NCI-H69 (cell line): Measurements from ENCODE around the gene CHRNA10.
"Not testable (repeated sequence)": the region's sequence is repeated elsewhere in the genome, so short reads cannot be mapped to it uniquely, and the experiment has no call there.

Experiments
- DNase-seq: peaks from one replicate; lab custom pipeline; 2025; lab: John Stamatoyannopoulos, UW

Gene CHRNA10

GRCh38 chr11:3665336-3666022, 5.7 kb downstream of the CHRNA10 start:
- no peak for DNase-seq

GRCh38 chr11:3664032-3664630, 7.1 kb downstream of the CHRNA10 start:
- no peak for DNase-seq

- no peak for DNase-seq
Observed at GRCh38 chr11:3662856-3663255, 8.3 kb downstream of the CHRNA10 start.

- DNase-seq = no peak
Observed at GRCh38 chr11:3660960-3661359, 10.2 kb downstream of the CHRNA10 start.

GRCh38 chr11:3659595-3660515, 11.3 kb downstream of the CHRNA10 start:
- DNase-seq = peak; percentile 37

GRCh38 chr11:3658252-3658651, 12.9 kb downstream of the CHRNA10 start:
- no peak for DNase-seq

- DNase-seq = not testable (repeated sequence)
Observed at GRCh38 chr11:3657331-3657730, 13.9 kb downstream of the CHRNA10 start.

- no peak for DNase-seq
Observed at GRCh38 chr11:3655547-3655946, 15.6 kb downstream of the CHRNA10 start.

GRCh38 chr11:3652514-3652913, 18.7 kb downstream of the CHRNA10 start:
- DNase-seq = not testable (repeated sequence)

GRCh38 chr11:3649374-3649773, 21.8 kb downstream of the CHRNA10 start:
- DNase-seq = not testable (repeated sequence)

- DNase-seq = not testable (repeated sequence)
Observed at GRCh38 chr11:3648843-3649242, 22.3 kb downstream of the CHRNA10 start.

GRCh38 chr11:3645552-3645951, 25.6 kb downstream of the CHRNA10 start:
- DNase-seq = no peak

GRCh38 chr11:3644817-3645235, 26.4 kb downstream of the CHRNA10 start, which contains the start of gene ART1:
TSS of gene ART1 (plus strand) at chr11:3645128. CDS start at chr11:3659214, 14,086 bp downstream.
- no peak for DNase-seq

GRCh38 chr11:3643102-3643546, 28.1 kb downstream of the CHRNA10 start:
- not testable (repeated sequence) for DNase-seq

GRCh38 chr11:3642071-3642951, 28.9 kb downstream of the CHRNA10 start:
- DNase-seq = peak; percentile 84

- DNase-seq = no peak
Observed at GRCh38 chr11:3641701-3642070, 29.5 kb downstream of the CHRNA10 start, which contains the start of gene ART5. TSS of gene ART5 (minus strand) at chr11:3641992. CDS start at chr11:3641862, 130 bp downstream.

GRCh38 chr11:3641191-3641590, 30.0 kb downstream of the CHRNA10 start:
- no peak for DNase-seq

- no peak for DNase-seq
Observed at GRCh38 chr11:3639841-3640240, 31.3 kb downstream of the CHRNA10 start.

- no peak for DNase-seq
Observed at GRCh38 chr11:3638513-3638912, 32.7 kb downstream of the CHRNA10 start.

GRCh38 chr11:3637201-3637600, 34.0 kb downstream of the CHRNA10 start:
- no peak for DNase-seq

- DNase-seq = no peak
Observed at GRCh38 chr11:3635641-3636375, 35.4 kb downstream of the CHRNA10 start.
